Suprapubic skin (tissue), 4 donors: ENCODE data around the gene PRKCE. TPM values are rescaled to one million over a fixed set of nuclear protein-coding genes. Genes with fewer than 3 reads are reported as not detected.

Source experiments
- DNase-seq, 2 donors: peaks; one replicate each; pipeline ENCODE4 v3.0.0-alpha.2; 2019; ENCODE audit warnings: low spot score in 2 of 2
- H3K27ac ChIP-seq: fragments of 200-600 bp; sonication (generic); one replicate; pipeline ENCODE4 v1.5.1; 2019
- H3K27me3 ChIP-seq: fragments of 200-600 bp; sonication (generic); one replicate; pipeline ENCODE4 v1.5.1; 2019
- H3K36me3 ChIP-seq: fragments of 200-600 bp; sonication (generic); one replicate; pipeline ENCODE4 v1.5.1; 2019
- H3K4me1 ChIP-seq: fragments of 200-600 bp; sonication (generic); one replicate; pipeline ENCODE4 v1.5.1; 2019
- H3K4me3 ChIP-seq: fragments of 200-600 bp; sonication (generic); one replicate; pipeline ENCODE4 v1.5.1; 2019; ENCODE audit warnings: mild to moderate bottlenecking
- H3K9me3 ChIP-seq: fragments of 200-600 bp; sonication (generic); one replicate; pipeline ENCODE4 v1.5.1; 2019
- EP300 ChIP-seq: sonication (generic); formaldehyde crosslinking; IDR thresholded peaks from one replicate; pipeline ENCODE4 v1.6.1; 2017; ENCODE audit warnings: antibody characterized with exemption
- POLR2A ChIP-seq, 2 donors: fragments of 450-650 bp; IDR thresholded peaks; one replicate each; pipeline ENCODE4 v1.6.1; 2017; ENCODE audit warnings: antibody characterized with exemption in 2 of 2, mild to moderate bottlenecking in 2 of 2, moderate library complexity in 2 of 2
- POLR2AphosphoS5 ChIP-seq, 3 donors: sonication (generic); formaldehyde crosslinking; IDR thresholded peaks; one replicate each; pipeline ENCODE4 v1.6.1; 2017; ENCODE audit warnings: antibody characterized with exemption in 3 of 3
- WGBS: methylation state at CpG from one replicate; pipeline ENCODE4 v1.1.5; 2018; 5-methylcytosine and 5-hydroxymethylcytosine counted together
- total RNA-seq, 4 donors: library from RNA; depleted of rRNA; stranded (reverse); fragments of >200 nt; gene quantifications; one replicate each; pipeline ENCODE4 v1.1.0, GENCODE V29; 2016
- TF ChIP-seq, protein P1 (sequence below), 2 donors: fragments of 200-600 bp in 1 of 2; fragments of 450-650 bp in 1 of 2; sonication (generic) in 1 of 2; IDR thresholded peaks; one replicate each; pipeline ENCODE4 v1.5.1; 2016 to 2019; ENCODE audit warnings: antibody characterized with exemption in 2 of 2, mild to moderate bottlenecking in 1 of 2, moderate library complexity in 1 of 2

The PRKCE gene
- total RNA-seq, 4 donors from 2014 or later = 7.9 to 18.3 (median 12.5) TPM

DNA sequence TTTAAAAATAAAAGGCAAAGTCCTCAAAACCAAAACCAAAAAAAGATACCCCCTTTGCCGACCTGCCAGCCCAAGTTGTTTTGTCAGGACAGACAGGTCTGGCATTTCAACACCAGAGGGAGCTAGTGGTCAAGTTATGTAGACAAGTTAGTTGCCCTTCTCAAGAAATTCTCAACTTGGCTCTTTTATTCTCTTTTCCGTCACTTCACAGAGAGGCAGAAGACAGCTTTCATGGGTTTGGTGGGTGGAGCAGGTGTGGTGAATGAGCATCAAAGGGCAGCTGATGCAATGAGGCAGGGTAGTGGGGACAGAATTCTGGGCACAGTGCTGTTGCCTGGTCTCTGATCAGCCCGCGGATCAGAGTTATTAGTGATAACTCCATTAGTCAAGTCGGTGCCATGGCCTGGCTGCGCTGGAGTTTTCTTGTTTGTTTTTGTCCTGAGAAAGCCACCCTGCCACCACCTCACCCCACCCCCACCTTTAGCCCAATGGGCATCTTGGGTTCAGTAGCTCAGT is 342.1 kb downstream of the PRKCE start:
- Histone ChIP-seq H3K4me3 (no peak overlapping the region), H3K27me3 (no peaks in the 10 kb centered on the region), H3K4me1 (peaks cover 22% of the 10 kb centered on the region), H3K36me3 (peaks cover 4% of the 10 kb centered on the region), H3K9me3 (no peaks in the 10 kb centered on the region), H3K27ac (no peak overlapping the region)
- no peak for TF ChIP-seq EP300
- TF ChIP-seq, protein P1, sequence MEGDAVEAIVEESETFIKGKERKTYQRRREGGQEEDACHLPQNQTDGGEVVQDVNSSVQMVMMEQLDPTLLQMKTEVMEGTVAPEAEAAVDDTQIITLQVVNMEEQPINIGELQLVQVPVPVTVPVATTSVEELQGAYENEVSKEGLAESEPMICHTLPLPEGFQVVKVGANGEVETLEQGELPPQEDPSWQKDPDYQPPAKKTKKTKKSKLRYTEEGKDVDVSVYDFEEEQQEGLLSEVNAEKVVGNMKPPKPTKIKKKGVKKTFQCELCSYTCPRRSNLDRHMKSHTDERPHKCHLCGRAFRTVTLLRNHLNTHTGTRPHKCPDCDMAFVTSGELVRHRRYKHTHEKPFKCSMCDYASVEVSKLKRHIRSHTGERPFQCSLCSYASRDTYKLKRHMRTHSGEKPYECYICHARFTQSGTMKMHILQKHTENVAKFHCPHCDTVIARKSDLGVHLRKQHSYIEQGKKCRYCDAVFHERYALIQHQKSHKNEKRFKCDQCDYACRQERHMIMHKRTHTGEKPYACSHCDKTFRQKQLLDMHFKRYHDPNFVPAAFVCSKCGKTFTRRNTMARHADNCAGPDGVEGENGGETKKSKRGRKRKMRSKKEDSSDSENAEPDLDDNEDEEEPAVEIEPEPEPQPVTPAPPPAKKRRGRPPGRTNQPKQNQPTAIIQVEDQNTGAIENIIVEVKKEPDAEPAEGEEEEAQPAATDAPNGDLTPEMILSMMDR (IDR thresholded peaks at IDR 0.05) = peak; percentile 64 to 75
- DNase-seq = no peak
- 53% methylated on average over 6 of the region's 6 CpGs for WGBS

DNA sequence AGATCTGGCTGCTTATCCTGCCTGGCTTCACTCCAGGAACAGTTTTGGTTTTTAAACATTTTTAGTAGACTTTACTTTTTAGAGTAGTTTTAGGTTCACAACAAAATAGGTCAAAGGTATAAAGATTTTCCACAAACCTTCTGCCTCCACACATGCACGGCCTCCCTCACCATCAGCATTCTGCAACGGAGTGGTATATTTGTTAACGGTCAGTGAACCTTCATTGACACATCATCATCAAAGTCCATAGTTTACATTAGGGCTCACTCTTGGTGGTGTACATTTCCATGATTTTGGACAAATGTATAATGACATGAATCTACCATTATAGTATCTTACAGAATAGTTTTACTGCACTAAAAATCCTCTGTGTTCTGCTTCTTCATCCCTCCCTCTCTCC is 342.6 kb downstream of the PRKCE start:
- no peak for TF ChIP-seq EP300
- TF ChIP-seq, protein P1 (IDR thresholded peaks at IDR 0.05) = no peak
- no peak for TF ChIP-seq POLR2AphosphoS5 (IDR thresholded peaks at IDR 0.05)
- TF ChIP-seq POLR2A (IDR thresholded peaks at IDR 0.05) = no peak
- H3K36me3 ChIP-seq = peaks cover 3% of the 10 kb centered on the region
- H3K27me3 ChIP-seq = no peaks in the 10 kb centered on the region
- no peak overlapping the region for H3K4me3 ChIP-seq
- no peak for DNase-seq
- WGBS = 95% methylated on average over 3 of the region's 3 CpGs
- peaks cover 22% of the 10 kb centered on the region for H3K4me1 ChIP-seq
- H3K9me3 ChIP-seq = no peaks in the 10 kb centered on the region
- no peak overlapping the region for H3K27ac ChIP-seq

GRCh38 chr2:46000660-46001059 is 349.2 kb downstream of the PRKCE start:
- no peaks in the 10 kb centered on the region for H3K9me3 ChIP-seq
- DNase-seq = no peak
- no peak overlapping the region for H3K4me3 ChIP-seq
- H3K36me3 ChIP-seq = peaks cover 8% of the 10 kb centered on the region
- H3K4me1 ChIP-seq = no peaks in the 10 kb centered on the region
- no peak for TF ChIP-seq EP300
- TF ChIP-seq POLR2AphosphoS5 (IDR thresholded peaks at IDR 0.05) = no peak
- TF ChIP-seq POLR2A (IDR thresholded peaks at IDR 0.05) = no peak
- TF ChIP-seq, protein P1 (IDR thresholded peaks at IDR 0.05) = no peak
- H3K27me3 ChIP-seq = no peaks in the 10 kb centered on the region
- WGBS = 90% methylated on average over 5 of the region's 5 CpGs
- no peak overlapping the region for H3K27ac ChIP-seq

DNA sequence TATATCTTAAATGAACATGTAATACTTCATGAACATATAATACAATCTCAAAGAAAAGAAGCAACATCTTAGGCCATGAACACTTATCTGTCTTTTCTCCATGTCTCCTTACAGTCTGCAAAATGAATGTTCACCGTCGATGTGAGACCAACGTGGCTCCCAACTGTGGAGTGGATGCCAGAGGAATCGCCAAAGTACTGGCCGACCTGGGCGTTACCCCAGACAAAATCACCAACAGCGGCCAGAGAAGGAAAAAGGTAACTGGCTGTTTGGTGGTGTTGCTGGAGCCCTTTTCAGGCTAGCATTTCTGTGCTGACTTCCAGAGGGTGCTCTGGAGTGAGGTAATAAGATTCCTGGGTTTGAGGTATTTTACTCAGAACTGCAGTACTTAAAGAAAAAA is 349.8 kb downstream of the PRKCE start:
- 94% methylated on average over 7 of the region's 7 CpGs for WGBS
- Histone ChIP-seq H3K4me1 (no peaks in the 10 kb centered on the region), H3K9me3 (no peaks in the 10 kb centered on the region), H3K27me3 (no peaks in the 10 kb centered on the region), H3K27ac (no peak overlapping the region), H3K36me3 (peaks cover 12% of the 10 kb centered on the region), H3K4me3 (no peak overlapping the region)
- TF ChIP-seq POLR2A (IDR thresholded peaks at IDR 0.05) (no peak), EP300 (no peak), POLR2AphosphoS5 (IDR thresholded peaks at IDR 0.05) (no peak)
- TF ChIP-seq, protein P1 (IDR thresholded peaks at IDR 0.05) = no peak
- DNase-seq = no peak

GRCh38 chr2:46001741-46002506 is 350.4 kb downstream of the PRKCE start:
- H3K4me3 ChIP-seq = no peak overlapping the region
- TF ChIP-seq POLR2AphosphoS5 (IDR thresholded peaks at IDR 0.05) (no peak), EP300 (no peak), POLR2A (IDR thresholded peaks at IDR 0.05) (no peak)
- TF ChIP-seq, protein P1 (IDR thresholded peaks at IDR 0.05) = no peak
- WGBS = 83% methylated on average over 8 of the region's 8 CpGs
- DNase-seq = no peak
- no peaks in the 10 kb centered on the region for H3K27me3 ChIP-seq
- H3K4me1 ChIP-seq = no peaks in the 10 kb centered on the region
- no peak overlapping the region for H3K27ac ChIP-seq
- H3K36me3 ChIP-seq = peaks cover 14% of the 10 kb centered on the region
- no peaks in the 10 kb centered on the region for H3K9me3 ChIP-seq
